Transverse colon (tissue), 4 donors: ENCODE results near the gene DUSP9.

Source experiments
- EP300 ChIP-seq: sonication (generic); formaldehyde crosslinking; IDR thresholded peaks from one replicate; pipeline ENCODE4 v1.6.1; 2017; ENCODE audit warnings: antibody characterized with exemption, low read depth
- POLR2A ChIP-seq: fragments of 450-650 bp; IDR thresholded peaks from one replicate; pipeline ENCODE4 v1.6.1; 2016; ENCODE audit warnings: antibody characterized with exemption, mild to moderate bottlenecking, moderate library complexity
- POLR2AphosphoS5 ChIP-seq, 3 donors: sonication (generic); formaldehyde crosslinking; IDR thresholded peaks; one replicate each; pipeline ENCODE4 v1.6.1; 2016; ENCODE audit warnings: antibody characterized with exemption in 3 of 3
- TF ChIP-seq, protein P1 (sequence below), 5 experiments: fragments of 200-600 bp in 3 of 5; fragments of 450-650 bp in 2 of 5; sonication (generic) in 3 of 5; IDR thresholded peaks; 1 replicate in 2 of 5; 2 replicates in 3 of 5; pipeline ENCODE4 v1.5.1; 2016 to 2017; ENCODE audit warnings: antibody characterized with exemption in 5 of 5, inconsistent platforms in 3 of 5, mild to moderate bottlenecking in 2 of 5, moderate library complexity in 1 of 5

DNA sequence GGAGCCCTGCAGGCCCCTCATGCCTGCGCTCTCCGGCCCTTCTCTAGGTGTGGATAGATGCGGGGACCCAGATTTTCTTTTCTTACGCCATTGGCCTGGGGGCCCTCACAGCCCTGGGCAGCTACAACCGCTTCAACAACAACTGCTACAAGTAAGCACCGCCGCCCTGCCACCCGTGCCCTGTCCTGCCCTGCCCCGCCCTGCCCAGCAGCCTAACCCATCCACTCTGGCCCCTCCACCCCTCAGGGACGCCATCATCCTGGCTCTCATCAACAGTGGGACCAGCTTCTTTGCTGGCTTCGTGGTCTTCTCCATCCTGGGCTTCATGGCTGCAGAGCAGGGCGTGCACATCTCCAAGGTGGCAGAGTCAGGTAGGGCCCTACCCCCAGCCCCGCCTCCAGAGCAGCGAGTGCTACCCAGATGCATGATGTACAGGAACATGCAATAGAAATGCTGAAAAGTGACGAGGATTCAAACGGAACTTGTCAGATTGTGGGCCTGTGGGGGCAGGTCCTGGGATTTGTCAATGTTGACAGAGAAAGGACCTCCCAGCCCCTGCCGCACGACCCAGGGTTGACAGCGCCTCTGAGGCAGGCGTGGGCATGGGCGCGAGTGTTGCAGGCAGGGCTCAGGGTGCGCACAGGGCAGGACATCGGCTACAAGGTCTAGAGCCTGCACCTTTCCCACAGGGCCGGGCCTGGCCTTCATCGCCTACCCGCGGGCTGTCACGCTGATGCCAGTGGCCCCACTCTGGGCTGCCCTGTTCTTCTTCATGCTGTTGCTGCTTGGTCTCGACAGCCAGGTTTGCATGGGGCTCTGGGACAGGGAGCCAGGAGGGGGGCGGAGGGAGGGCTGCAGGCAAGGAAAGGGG, 46.4 kb downstream of the DUSP9 start:
- TF ChIP-seq, protein P1, sequence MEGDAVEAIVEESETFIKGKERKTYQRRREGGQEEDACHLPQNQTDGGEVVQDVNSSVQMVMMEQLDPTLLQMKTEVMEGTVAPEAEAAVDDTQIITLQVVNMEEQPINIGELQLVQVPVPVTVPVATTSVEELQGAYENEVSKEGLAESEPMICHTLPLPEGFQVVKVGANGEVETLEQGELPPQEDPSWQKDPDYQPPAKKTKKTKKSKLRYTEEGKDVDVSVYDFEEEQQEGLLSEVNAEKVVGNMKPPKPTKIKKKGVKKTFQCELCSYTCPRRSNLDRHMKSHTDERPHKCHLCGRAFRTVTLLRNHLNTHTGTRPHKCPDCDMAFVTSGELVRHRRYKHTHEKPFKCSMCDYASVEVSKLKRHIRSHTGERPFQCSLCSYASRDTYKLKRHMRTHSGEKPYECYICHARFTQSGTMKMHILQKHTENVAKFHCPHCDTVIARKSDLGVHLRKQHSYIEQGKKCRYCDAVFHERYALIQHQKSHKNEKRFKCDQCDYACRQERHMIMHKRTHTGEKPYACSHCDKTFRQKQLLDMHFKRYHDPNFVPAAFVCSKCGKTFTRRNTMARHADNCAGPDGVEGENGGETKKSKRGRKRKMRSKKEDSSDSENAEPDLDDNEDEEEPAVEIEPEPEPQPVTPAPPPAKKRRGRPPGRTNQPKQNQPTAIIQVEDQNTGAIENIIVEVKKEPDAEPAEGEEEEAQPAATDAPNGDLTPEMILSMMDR (IDR thresholded peaks at IDR 0.05) = no peak
- TF ChIP-seq POLR2A (no peak), POLR2AphosphoS5 (IDR thresholded peaks at IDR 0.05) (peak in 1 of 3 donors; percentile 20), EP300 (no peak)
